HepG2 (cell line): ENCODE data around the gene ZBTB17. TPM values are rescaled to one million over a fixed set of nuclear protein-coding genes. Genes with fewer than 3 reads are reported as not detected.

ENCODE experiments used
- ATRX ChIP-seq: sonication (generic); formaldehyde crosslinking; IDR thresholded peaks from 2 replicates; pipeline ENCODE4 v1.4.0; 2020; ENCODE audit warnings: missing genetic modification reagents, borderline replicate concordance
- CENPX ChIP-seq: sonication (generic); formaldehyde crosslinking; IDR thresholded peaks from 2 replicates; pipeline ENCODE4 v1.9.0; 2021; ENCODE audit warnings: mild to moderate bottlenecking, missing genetic modification reagents, moderate library complexity
- ELF1 ChIP-seq: sonication (generic); formaldehyde crosslinking; IDR thresholded peaks from 2 replicates; pipeline ENCODE4 v1.4.0; 2020; ENCODE audit warnings: missing genetic modification reagents
- IRX3 ChIP-seq: sonication (generic); formaldehyde crosslinking; IDR thresholded peaks from 2 replicates; pipeline ENCODE4 v1.8.1; 2023; ENCODE audit warnings: mild to moderate bottlenecking, low read depth, missing genetic modification reagents, borderline replicate concordance
- NFRKB ChIP-seq: fragments of 450-650 bp; IDR thresholded peaks from 2 replicates; pipeline ENCODE4 v1.6.1; 2017
- NFYC ChIP-seq: IDR thresholded peaks from 2 replicates; pipeline ENCODE4 v1.6.1; 2016; ENCODE audit warnings: missing genetic modification reagents, missing compliant biosample characterization
- SP4 ChIP-seq: sonication (generic); formaldehyde crosslinking; IDR thresholded peaks from 2 replicates; pipeline ENCODE4 v1.8.1; 2023; ENCODE audit warnings: mild to moderate bottlenecking, missing genetic modification reagents
- ZMAT3 ChIP-seq: sonication (generic); formaldehyde crosslinking; conservative IDR thresholded peaks from 2 replicates; pipeline ENCODE4 v1.7.0; 2021; ENCODE audit warnings: missing genetic modification reagents
- ZNF235 ChIP-seq: sonication (generic); formaldehyde crosslinking; IDR thresholded peaks from 2 replicates; pipeline ENCODE4 v1.8.1; 2023; ENCODE audit warnings: mild to moderate bottlenecking, missing genetic modification reagents, borderline replicate concordance
- ZNF256 ChIP-seq: sonication (generic); formaldehyde crosslinking; conservative IDR thresholded peaks from 2 replicates; pipeline ENCODE4 v1.4.0; 2020; ENCODE audit warnings: missing genetic modification reagents
- ZNF264 ChIP-seq: sonication (generic); formaldehyde crosslinking; IDR thresholded peaks from 2 replicates; pipeline ENCODE4 v1.4.0; 2020; ENCODE audit warnings: missing genetic modification reagents
- ZNF383 ChIP-seq: sonication (generic); formaldehyde crosslinking; IDR thresholded peaks from 2 replicates; pipeline ENCODE4 v1.4.0; 2020; ENCODE audit warnings: missing genetic modification reagents, mild to moderate bottlenecking, borderline replicate concordance
- ZNF432 ChIP-seq: sonication (generic); formaldehyde crosslinking; IDR thresholded peaks from 2 replicates; pipeline ENCODE4 v1.5.0; 2020; ENCODE audit warnings: missing genetic modification reagents, mild to moderate bottlenecking, borderline replicate concordance
- ZNF550 ChIP-seq: sonication (generic); formaldehyde crosslinking; IDR thresholded peaks from 2 replicates; pipeline ENCODE4 v1.4.0; 2020; ENCODE audit warnings: mild to moderate bottlenecking, missing genetic modification reagents, borderline replicate concordance
- ZNF747 ChIP-seq: sonication (generic); formaldehyde crosslinking; IDR thresholded peaks from 2 replicates; pipeline ENCODE4 v1.8.1; 2023; ENCODE audit warnings: missing genetic modification reagents, mild to moderate bottlenecking, borderline replicate concordance
- ZSCAN12 ChIP-seq: sonication (generic); formaldehyde crosslinking; IDR thresholded peaks from 2 replicates; pipeline ENCODE4 v1.9.0; 2021; ENCODE audit warnings: mild to moderate bottlenecking, missing genetic modification reagents
- polyA plus RNA-seq, 8 experiments: library from polyadenylated mRNA; depleted of rRNA in 3 of 8; stranded (reverse) in 7 of 8; unstranded in 1 of 8; fragments of >200 nt; fragmentation: Illumina TruSeq in 4 of 8; extraction: Trizol in 4 of 8; gene quantifications; 2 replicates each; pipeline versions ENCODE4 v1.2.1 to v1.2.3, GENCODE V29; 2011 to 2016; ENCODE audit warnings: low read depth in 4 of 8, missing spikeins in 1 of 8, mixed read lengths in 1 of 8; ENCODE audit not compliant: insufficient read depth in 1 of 8
- total RNA-seq, 5 experiments: library from RNA; depleted of rRNA; stranded (reverse); fragments of >200 nt; fragmentation: Illumina TruSeq; extraction: Trizol; gene quantifications; 2 replicates each; pipeline ENCODE4 v1.2.3, GENCODE V29; 2016; ENCODE audit warnings: low read depth in 1 of 5
- TF ChIP-seq, protein P1 (sequence below): sonication (generic); formaldehyde crosslinking; IDR thresholded peaks from 2 replicates; pipeline ENCODE4 v1.4.0; 2020; ENCODE audit warnings: missing genetic modification reagents, mild to moderate bottlenecking, borderline replicate concordance
- TF ChIP-seq, protein P2 (sequence below): sonication (generic); formaldehyde crosslinking; IDR thresholded peaks from 2 replicates; pipeline ENCODE4 v1.4.0; 2020; ENCODE audit warnings: missing genetic modification reagents, borderline replicate concordance
- TF ChIP-seq, protein P3 (sequence below): sonication (generic); IDR thresholded peaks from 2 replicates; pipeline ENCODE4 v1.6.1; 2016; ENCODE audit warnings: low read depth, borderline replicate concordance
- TF ChIP-seq, protein P4 (sequence below): sonication (generic); formaldehyde crosslinking; IDR thresholded peaks from 2 replicates; pipeline ENCODE4 v1.4.0; 2020; ENCODE audit warnings: mild to moderate bottlenecking, missing genetic modification reagents
- TF ChIP-seq, protein P5 (sequence below): IDR thresholded peaks from 2 replicates; pipeline ENCODE4 v1.6.1; 2016; ENCODE audit warnings: missing compliant biosample characterization, missing genetic modification reagents, borderline replicate concordance

The ZBTB17 gene
- total and polyA plus RNA-seq, 2 of the 13 experiments (the other 11 are each of a cell fraction or from before 2014, with no cell fraction given) = 16.7 to 17.0 TPM

DNA sequence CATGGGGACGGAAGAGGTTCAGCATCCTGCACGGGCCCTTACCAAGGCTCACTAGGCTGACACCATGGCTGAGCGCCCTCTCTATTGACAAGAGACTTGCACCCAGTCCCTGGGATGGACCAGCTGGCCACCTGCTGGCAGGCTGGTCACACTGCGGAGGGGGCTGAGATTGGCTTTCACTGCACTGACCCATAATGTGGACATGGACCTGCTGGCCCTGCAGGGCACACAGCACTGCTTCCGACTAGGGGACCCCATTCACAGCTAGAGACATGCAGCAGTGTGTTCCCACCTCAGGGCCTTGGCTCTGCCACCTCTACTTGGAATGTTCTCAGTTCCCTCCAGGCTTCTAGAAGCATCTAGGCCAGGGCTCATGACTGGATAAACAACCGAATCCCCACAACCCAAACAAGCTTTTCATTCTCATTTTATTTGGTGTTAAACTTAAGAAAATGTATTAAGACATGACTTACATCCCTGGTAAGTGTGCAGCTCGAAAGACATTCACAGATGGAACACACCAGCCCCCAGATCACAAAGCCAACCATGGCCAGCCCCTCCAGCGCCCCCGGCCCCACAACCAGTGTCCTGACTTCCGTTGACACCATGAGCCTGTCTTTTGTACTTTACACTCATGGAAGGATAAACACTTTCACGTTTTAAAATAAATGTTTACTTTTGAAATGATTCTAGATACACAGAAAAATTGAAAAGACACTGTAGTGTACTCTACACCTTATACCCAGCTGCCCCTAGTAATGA lies 18.9 kb upstream of the ZBTB17 start (continued):
- TF ChIP-seq ELF1 (no peak), ZNF432 (no peak), ZNF235 (CRISPR knock-in tag) (no peak), CENPX (no peak), ATRX (CRISPR knock-in tag) (no peak), ZSCAN12 (CRISPR knock-in tag) (no peak), ZNF550 (CRISPR knock-in tag) (no peak), SP4 (CRISPR knock-in tag) (0 out of 2 replicates have a peak, but pooled peaks have one; percentile 28), ZNF747 (CRISPR knock-in tag) (peak; percentile 73; the same call in 1 of the 2 replicates), ZNF264 (CRISPR knock-in tag) (no peak), ZNF256 (CRISPR knock-in tag) (no peak), IRX3 (CRISPR knock-in tag) (no peak), NFYC (CRISPR knock-in tag) (no peak), ZNF383 (CRISPR knock-in tag) (no peak), ZMAT3 (CRISPR knock-in tag) (no peak), NFRKB (no peak)
- TF ChIP-seq, protein P1, sequence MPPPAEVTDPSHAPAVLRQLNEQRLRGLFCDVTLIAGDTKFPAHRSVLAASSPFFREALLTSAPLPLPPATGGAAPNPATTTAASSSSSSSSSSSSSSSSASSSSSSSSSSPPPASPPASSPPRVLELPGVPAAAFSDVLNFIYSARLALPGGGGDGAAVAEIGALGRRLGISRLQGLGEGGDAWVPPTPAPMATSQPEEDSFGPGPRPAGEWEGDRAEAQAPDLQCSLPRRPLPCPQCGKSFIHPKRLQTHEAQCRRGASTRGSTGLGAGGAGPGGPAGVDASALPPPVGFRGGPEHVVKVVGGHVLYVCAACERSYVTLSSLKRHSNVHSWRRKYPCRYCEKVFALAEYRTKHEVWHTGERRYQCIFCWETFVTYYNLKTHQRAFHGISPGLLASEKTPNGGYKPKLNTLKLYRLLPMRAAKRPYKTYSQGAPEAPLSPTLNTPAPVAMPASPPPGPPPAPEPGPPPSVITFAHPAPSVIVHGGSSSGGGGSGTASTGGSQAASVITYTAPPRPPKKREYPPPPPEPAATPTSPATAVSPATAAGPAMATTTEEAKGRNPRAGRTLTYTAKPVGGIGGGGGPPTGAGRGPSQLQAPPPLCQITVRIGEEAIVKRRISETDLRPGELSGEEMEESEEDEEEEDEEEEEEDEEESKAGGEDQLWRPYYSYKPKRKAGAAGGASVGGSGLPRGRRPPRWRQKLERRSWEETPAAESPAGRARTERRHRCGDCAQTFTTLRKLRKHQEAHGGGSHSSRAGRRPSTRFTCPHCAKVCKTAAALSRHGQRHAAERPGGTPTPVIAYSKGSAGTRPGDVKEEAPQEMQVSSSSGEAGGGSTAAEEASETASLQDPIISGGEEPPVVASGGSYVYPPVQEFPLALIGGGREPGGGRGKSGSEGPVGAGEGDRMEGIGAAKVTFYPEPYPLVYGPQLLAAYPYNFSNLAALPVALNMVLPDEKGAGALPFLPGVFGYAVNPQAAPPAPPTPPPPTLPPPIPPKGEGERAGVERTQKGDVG (CRISPR knock-in tag) = no peak
- TF ChIP-seq, protein P2, sequence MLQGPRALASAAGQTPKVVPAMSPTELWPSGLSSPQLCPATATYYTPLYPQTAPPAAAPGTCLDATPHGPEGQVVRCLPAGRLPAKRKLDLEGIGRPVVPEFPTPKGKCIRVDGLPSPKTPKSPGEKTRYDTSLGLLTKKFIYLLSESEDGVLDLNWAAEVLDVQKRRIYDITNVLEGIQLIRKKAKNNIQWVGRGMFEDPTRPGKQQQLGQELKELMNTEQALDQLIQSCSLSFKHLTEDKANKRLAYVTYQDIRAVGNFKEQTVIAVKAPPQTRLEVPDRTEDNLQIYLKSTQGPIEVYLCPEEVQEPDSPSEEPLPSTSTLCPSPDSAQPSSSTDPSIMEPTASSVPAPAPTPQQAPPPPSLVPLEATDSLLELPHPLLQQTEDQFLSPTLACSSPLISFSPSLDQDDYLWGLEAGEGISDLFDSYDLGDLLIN (CRISPR knock-in tag) = no peak
- TF ChIP-seq, protein P3, sequence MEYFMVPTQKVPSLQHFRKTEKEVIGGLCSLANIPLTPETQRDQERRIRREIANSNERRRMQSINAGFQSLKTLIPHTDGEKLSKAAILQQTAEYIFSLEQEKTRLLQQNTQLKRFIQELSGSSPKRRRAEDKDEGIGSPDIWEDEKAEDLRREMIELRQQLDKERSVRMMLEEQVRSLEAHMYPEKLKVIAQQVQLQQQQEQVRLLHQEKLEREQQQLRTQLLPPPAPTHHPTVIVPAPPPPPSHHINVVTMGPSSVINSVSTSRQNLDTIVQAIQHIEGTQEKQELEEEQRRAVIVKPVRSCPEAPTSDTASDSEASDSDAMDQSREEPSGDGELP = no peak
- TF ChIP-seq, protein P4, sequence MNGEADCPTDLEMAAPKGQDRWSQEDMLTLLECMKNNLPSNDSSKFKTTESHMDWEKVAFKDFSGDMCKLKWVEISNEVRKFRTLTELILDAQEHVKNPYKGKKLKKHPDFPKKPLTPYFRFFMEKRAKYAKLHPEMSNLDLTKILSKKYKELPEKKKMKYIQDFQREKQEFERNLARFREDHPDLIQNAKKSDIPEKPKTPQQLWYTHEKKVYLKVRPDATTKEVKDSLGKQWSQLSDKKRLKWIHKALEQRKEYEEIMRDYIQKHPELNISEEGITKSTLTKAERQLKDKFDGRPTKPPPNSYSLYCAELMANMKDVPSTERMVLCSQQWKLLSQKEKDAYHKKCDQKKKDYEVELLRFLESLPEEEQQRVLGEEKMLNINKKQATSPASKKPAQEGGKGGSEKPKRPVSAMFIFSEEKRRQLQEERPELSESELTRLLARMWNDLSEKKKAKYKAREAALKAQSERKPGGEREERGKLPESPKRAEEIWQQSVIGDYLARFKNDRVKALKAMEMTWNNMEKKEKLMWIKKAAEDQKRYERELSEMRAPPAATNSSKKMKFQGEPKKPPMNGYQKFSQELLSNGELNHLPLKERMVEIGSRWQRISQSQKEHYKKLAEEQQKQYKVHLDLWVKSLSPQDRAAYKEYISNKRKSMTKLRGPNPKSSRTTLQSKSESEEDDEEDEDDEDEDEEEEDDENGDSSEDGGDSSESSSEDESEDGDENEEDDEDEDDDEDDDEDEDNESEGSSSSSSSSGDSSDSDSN (CRISPR knock-in tag) = no peak
- TF ChIP-seq, protein P5, sequence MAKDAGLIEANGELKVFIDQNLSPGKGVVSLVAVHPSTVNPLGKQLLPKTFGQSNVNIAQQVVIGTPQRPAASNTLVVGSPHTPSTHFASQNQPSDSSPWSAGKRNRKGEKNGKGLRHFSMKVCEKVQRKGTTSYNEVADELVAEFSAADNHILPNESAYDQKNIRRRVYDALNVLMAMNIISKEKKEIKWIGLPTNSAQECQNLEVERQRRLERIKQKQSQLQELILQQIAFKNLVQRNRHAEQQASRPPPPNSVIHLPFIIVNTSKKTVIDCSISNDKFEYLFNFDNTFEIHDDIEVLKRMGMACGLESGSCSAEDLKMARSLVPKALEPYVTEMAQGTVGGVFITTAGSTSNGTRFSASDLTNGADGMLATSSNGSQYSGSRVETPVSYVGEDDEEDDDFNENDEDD (CRISPR knock-in tag) = no peak
